Spleen (tissue), 11 donors: ENCODE measurements around the gene EHD2. TPM values are rescaled to one million over a fixed set of nuclear protein-coding genes. Genes with fewer than 3 reads are reported as not detected.

ENCODE experiments used
- DNase-seq: peaks from one replicate; pipeline ENCODE4 v3.0.0-alpha.2; 2020
- H3K27ac ChIP-seq, 8 donors: fragments of 200-600 bp; sonication (generic) in 7 of 8; 1 replicate in 4 of 8; 2 replicates in 4 of 8; pipeline versions ENCODE4 v1.5.0 to v1.8.0; 2016 to 2021; ENCODE audit warnings: inconsistent platforms in 4 of 8, mild to moderate bottlenecking in 4 of 8, moderate library complexity in 1 of 8
- H3K27me3 ChIP-seq, 7 donors: fragments of 200-600 bp; sonication (generic) in 6 of 7; replicated peaks in 1 of 7; 1 replicate in 4 of 7; 2 replicates in 3 of 7; pipeline versions ENCODE4 v1.5.0 to v1.8.0; 2016 to 2021; ENCODE audit warnings: inconsistent platforms in 3 of 7, mild to moderate bottlenecking in 1 of 7
- H3K36me3 ChIP-seq, 6 donors: fragments of 200-600 bp; sonication (generic) in 5 of 6; 1 replicate in 4 of 6; 2 replicates in 2 of 6; pipeline versions ENCODE4 v1.5.0 to v1.8.0; 2016 to 2021; ENCODE audit warnings: inconsistent platforms in 2 of 6
- H3K4me1 ChIP-seq, 6 donors: fragments of 200-600 bp; sonication (generic) in 5 of 6; 1 replicate in 3 of 6; 2 replicates in 3 of 6; pipeline versions ENCODE4 v1.5.0 to v1.8.0; 2016 to 2021; ENCODE audit warnings: inconsistent platforms in 3 of 6
- H3K4me3 ChIP-seq, 8 donors: fragments of 200-600 bp; sonication (generic) in 7 of 8; 1 replicate in 4 of 8; 2 replicates in 4 of 8; pipeline versions ENCODE4 v1.5.0 to v1.8.0; 2016 to 2021; ENCODE audit warnings: inconsistent platforms in 4 of 8, mild to moderate bottlenecking in 4 of 8, moderate library complexity in 2 of 8
- H3K9me3 ChIP-seq, 8 donors: fragments of 200-600 bp; sonication (generic) in 7 of 8; 1 replicate in 4 of 8; 2 replicates in 4 of 8; pipeline versions ENCODE4 v1.5.0 to v1.8.0; 2016 to 2021; ENCODE audit warnings: inconsistent platforms in 4 of 8
- CTCF ChIP-seq, 11 experiments: fragments of 200-600 bp in 7 of 11; fragments of 450-650 bp in 4 of 11; sonication (generic) in 4 of 11; IDR thresholded peaks in 8 of 11; conservative IDR thresholded peaks in 3 of 11; 1 replicate in 7 of 11; 2 replicates in 4 of 11; pipeline versions ENCODE4 v1.4.0 to v1.8.0; 2016 to 2021; ENCODE audit warnings: antibody characterized with exemption in 11 of 11, inconsistent platforms in 4 of 11, mild to moderate bottlenecking in 1 of 11
- POLR2A ChIP-seq, 3 donors: fragments of 450-650 bp; IDR thresholded peaks; one replicate each; pipeline ENCODE4 v1.5.1; 2017; ENCODE audit warnings: antibody characterized with exemption in 3 of 3, mild to moderate bottlenecking in 1 of 3
- POLR2AphosphoS5 ChIP-seq, 3 donors: sonication (generic); formaldehyde crosslinking; IDR thresholded peaks; one replicate each; pipeline ENCODE4 v1.5.1; 2017; ENCODE audit warnings: antibody characterized with exemption in 3 of 3
- WGBS, 5 donors: extraction: QIAGEN DNeasy Blood & Tissue Kit in 3 of 5; methylation state at CpG; one replicate each; pipeline versions ENCODE4 v1.1.5 to v1.1.7; 2013 to 2018; 5-methylcytosine and 5-hydroxymethylcytosine counted together
- intact Hi-C: fragments of 100-400 bp; cut with DNase I; formaldehyde crosslinking; loops from one replicate; pipeline ENCODE4 v1.15.0; 2023; ENCODE audit warnings: low total_unique reads
- polyA plus RNA-seq, 3 donors: library from polyadenylated mRNA; stranded (reverse); fragments of 200-250 nt; gene quantifications; one replicate each; pipeline ENCODE4 v1.2.1, GENCODE V29; 2013
- total RNA-seq, 7 donors: library from RNA; depleted of rRNA in 3 of 7; stranded (reverse); fragments of >200 nt in 3 of 7; fragmentation: NEBNext Ultra II Directional in 4 of 7; extraction: Animal tissue kit (Norgen Biotek cat#: 25700) in 4 of 7; gene quantifications; one replicate each; pipeline versions ENCODE4 v1.1.0 to v1.2.1, GENCODE V29; 2016 to 2021
- donor health status: healthy with polysubstance abuse.
- donor health status: DM: no; HTN: no; CAD: no; lungs with moderate emphysema.
- donor health status: DM: no; HTN: no; CAD: no.
- donor health status: Bipolar disorder and iron deficiency.
- donor health status: healthy.
- donor health status: DM: no; HTN: no; CAD: no.
- donor health status: DM: yes; HTN: yes; CAD: no.

EHD2 gene
- total and polyA plus RNA-seq, 10 donors = 6.9 to 87.7 (median 57.5) TPM

GRCh38 chr19:47779524-47780214 lies 66.4 kb downstream of the EHD2 start:
- H3K36me3 ChIP-seq = peaks cover 0 to 46% (median 24%) of the 10 kb centered on the region in 6 donors
- H3K4me3 ChIP-seq = peak overlapping the region; percentile 74 to 99 (median 85)
- intact Hi-C loops = loop anchor here (10.0 kb wide), 1 partner anchor 65 kb away; the partner anchor contains the start of gene EHD2
- H3K27me3 ChIP-seq = no peaks in the 10 kb centered on the region
- TF ChIP-seq CTCF (IDR thresholded peaks at IDR 0.05 in 8 of 11, conservative IDR thresholded peaks at IDR 0.05 in 3 of 11) (no peak), POLR2A (IDR thresholded peaks at IDR 0.05) (no peak), POLR2AphosphoS5 (IDR thresholded peaks at IDR 0.05) (no peak)
- peaks cover 12 to 57% (median 41%) of the 10 kb centered on the region in 6 donors for H3K4me1 ChIP-seq
- no peaks in the 10 kb centered on the region for H3K9me3 ChIP-seq
- WGBS, 5 donors = 68 to 87% (median 76%) methylated on average over 24 of the region's 24 CpGs
- H3K27ac ChIP-seq = peak overlapping the region; percentile 92 to 99 (median 97)
- no peak for DNase-seq

- no peaks in the 10 kb centered on the region for H3K27me3 ChIP-seq
- H3K27ac ChIP-seq = peak overlapping the region in 7 of 8 donors; percentile 27 to 99 (median 96)
- peaks cover 0 to 51% (median 30%) of the 10 kb centered on the region in 6 donors for H3K36me3 ChIP-seq
- intact Hi-C loops = loop anchor here (10.0 kb wide), 1 partner anchor 65 kb away; the partner anchor contains the start of gene EHD2
- TF ChIP-seq POLR2AphosphoS5 (IDR thresholded peaks at IDR 0.05) (no peak), POLR2A (IDR thresholded peaks at IDR 0.05) (no peak), CTCF (IDR thresholded peaks at IDR 0.05 in 8 of 11, conservative IDR thresholded peaks at IDR 0.05 in 3 of 11) (no peak)
- DNase-seq = no peak
- H3K4me3 ChIP-seq = peak overlapping the region in 6 of 8 donors; percentile 74 to 99 (median 88)
- 83 to 98% (median 87%) methylated on average over 9 of the region's 9 CpGs for WGBS, 5 donors
- H3K9me3 ChIP-seq = no peaks in the 10 kb centered on the region
- H3K4me1 ChIP-seq = peaks cover 12 to 57% (median 41%) of the 10 kb centered on the region in 6 donors
These were observed 67.0 kb downstream of the EHD2 start for GRCh38 chr19:47780215-47780551.

- intact Hi-C loops = loop anchor here (10.0 kb wide), 1 partner anchor 67 kb away; the partner anchor contains the start of gene EHD2
These were observed 68.5 kb downstream of the EHD2 start for GRCh38 chr19:47781590-47782262.

More at GRCh38 chr19:47781590-47782262, 68.5 kb downstream of the EHD2 start:
- TF ChIP-seq POLR2A (IDR thresholded peaks at IDR 0.05) (no peak), CTCF (IDR thresholded peaks at IDR 0.05 in 8 of 11, conservative IDR thresholded peaks at IDR 0.05 in 3 of 11) (no peak), POLR2AphosphoS5 (IDR thresholded peaks at IDR 0.05) (peak in 1 of 3 donors; percentile 18)
- Histone ChIP-seq H3K9me3 (no peaks in the 10 kb centered on the region), H3K36me3 (peaks cover 0 to 66% (median 39%) of the 10 kb centered on the region in 6 donors), H3K27me3 (no peaks in the 10 kb centered on the region), H3K4me3 (peak overlapping the region in 1 of 8 donors; percentile 91), H3K4me1 (peaks cover 12 to 57% (median 41%) of the 10 kb centered on the region in 6 donors), H3K27ac (peak overlapping the region in 4 of 8 donors; percentile 36 to 95 (median 46))
- 63 to 71% (median 69%) methylated on average over 9 of the region's 9 CpGs for WGBS, 5 donors
- no peak for DNase-seq
